ENCODE measurements around the gene PDP2. TPM values are rescaled to one million over a fixed set of nuclear protein-coding genes. Genes with fewer than 3 reads are reported as not detected.

The PDP2 gene
- total RNA-seq, 1 donor from 2014 or later: 18.3 TPM

- peaks cover 4% of the 10 kb centered on the region for H3K27me3 Mint-ChIP-seq (ENCODE audit: unreplicated experiment)
- DNase-seq: no peak
- peaks cover 6% of the 10 kb centered on the region for H3K9me3 Mint-ChIP-seq (ENCODE audit: unreplicated experiment)
- peaks cover 7% of the 10 kb centered on the region for H3K4me1 Mint-ChIP-seq (ENCODE audit: low read depth, unreplicated experiment)
- TF ChIP-seq CTCF (IDR thresholded peaks at IDR 0.05; ENCODE audit: partially characterized antibody, unreplicated experiment): no peak
- H3K27ac Mint-ChIP-seq (ENCODE audit: unreplicated experiment): no peak overlapping the region
- H3K4me3 Mint-ChIP-seq (ENCODE audit: unreplicated experiment): no peak overlapping the region
- peaks cover 4% of the 10 kb centered on the region for H3K36me3 Mint-ChIP-seq (ENCODE audit: unreplicated experiment)
Measured at GRCh38 chr16:66917741-66918140, 37.4 kb downstream of the PDP2 start.

- DNase-seq: no peak
- peaks cover 6% of the 10 kb centered on the region for H3K27me3 Mint-ChIP-seq (ENCODE audit: unreplicated experiment)
Measured at GRCh38 chr16:66918355-66918754, 38.0 kb downstream of the PDP2 start.

GRCh38 chr16:66918803-66919568, 38.7 kb downstream of the PDP2 start, which contains the start of gene CDH16:
TSS of gene CDH16 (minus strand) at chr16:66918885. CDS start at chr16:66918065, 820 bp downstream.
- H3K27ac Mint-ChIP-seq (ENCODE audit: unreplicated experiment): peak within 1 kb of the TSS; percentile 50
- H3K4me3 Mint-ChIP-seq (ENCODE audit: unreplicated experiment): peak within 1 kb of the TSS; percentile 28
- H3K27me3 Mint-ChIP-seq (ENCODE audit: unreplicated experiment): peaks cover 10% of the 10 kb centered on the region
- peak; percentile 60 for DNase-seq
- H3K4me1 Mint-ChIP-seq (ENCODE audit: low read depth, unreplicated experiment): peaks cover 19% of the 10 kb centered on the region
- no peak for TF ChIP-seq CTCF (IDR thresholded peaks at IDR 0.05; ENCODE audit: partially characterized antibody, unreplicated experiment)
- H3K9me3 Mint-ChIP-seq (ENCODE audit: unreplicated experiment): peaks cover 9% of the 10 kb centered on the region
- H3K36me3 Mint-ChIP-seq (ENCODE audit: unreplicated experiment): peaks cover 4% of the 10 kb centered on the region

More at GRCh38 chr16:66918355-66918754, 38.0 kb downstream of the PDP2 start:
- Mint-ChIP-seq H3K4me1 (ENCODE audit: low read depth, unreplicated experiment) (peaks cover 13% of the 10 kb centered on the region), H3K27ac (ENCODE audit: unreplicated experiment) (no peak overlapping the region), H3K9me3 (ENCODE audit: unreplicated experiment) (peaks cover 6% of the 10 kb centered on the region), H3K36me3 (ENCODE audit: unreplicated experiment) (peaks cover 4% of the 10 kb centered on the region), H3K4me3 (ENCODE audit: unreplicated experiment) (no peak overlapping the region)
- no peak for TF ChIP-seq CTCF (IDR thresholded peaks at IDR 0.05; ENCODE audit: partially characterized antibody, unreplicated experiment)

- no peak overlapping the region for H3K4me3 Mint-ChIP-seq (ENCODE audit: unreplicated experiment)
- H3K9me3 Mint-ChIP-seq (ENCODE audit: unreplicated experiment): peaks cover 11% of the 10 kb centered on the region
- peaks cover 4% of the 10 kb centered on the region for H3K36me3 Mint-ChIP-seq (ENCODE audit: unreplicated experiment)
- DNase-seq: no peak
- H3K4me1 Mint-ChIP-seq (ENCODE audit: low read depth, unreplicated experiment): peaks cover 20% of the 10 kb centered on the region
- no peak for TF ChIP-seq CTCF (IDR thresholded peaks at IDR 0.05; ENCODE audit: partially characterized antibody, unreplicated experiment)
- H3K27ac Mint-ChIP-seq (ENCODE audit: unreplicated experiment): peak overlapping the region; percentile 50
- H3K27me3 Mint-ChIP-seq (ENCODE audit: unreplicated experiment): peaks cover 10% of the 10 kb centered on the region
Measured at GRCh38 chr16:66919569-66920298, 39.4 kb downstream of the PDP2 start.

- Mint-ChIP-seq H3K4me1 (ENCODE audit: low read depth, unreplicated experiment) (peaks cover 20% of the 10 kb centered on the region), H3K4me3 (ENCODE audit: unreplicated experiment) (no peak overlapping the region), H3K27me3 (ENCODE audit: unreplicated experiment) (peaks cover 10% of the 10 kb centered on the region), H3K27ac (ENCODE audit: unreplicated experiment) (no peak overlapping the region), H3K36me3 (ENCODE audit: unreplicated experiment) (peaks cover 4% of the 10 kb centered on the region), H3K9me3 (ENCODE audit: unreplicated experiment) (peaks cover 11% of the 10 kb centered on the region)
- no peak for TF ChIP-seq CTCF (IDR thresholded peaks at IDR 0.05; ENCODE audit: partially characterized antibody, unreplicated experiment)
- no peak for DNase-seq
Measured at GRCh38 chr16:66920299-66920590, 39.9 kb downstream of the PDP2 start.

Measured in glutamatergic neuron (in vitro differentiated cells).